ENCODE results near the gene PLCB1. TPM values are rescaled to one million over a fixed set of nuclear protein-coding genes. Genes with fewer than 3 reads are reported as not detected.

The PLCB1 gene
- total RNA-seq, 1 donor = 13.4 TPM

- no peak overlapping the region for H3K4me3 ChIP-seq (ENCODE audit: insufficient read depth, low read length)
Observed at GRCh38 chr20:8646033-8646441, 514.0 kb downstream of the PLCB1 start.

GRCh38 chr20:8646716-8647115 is 514.6 kb downstream of the PLCB1 start:
- no peak for TF ChIP-seq CTCF (IDR thresholded peaks at IDR 0.05; ENCODE audit: extremely low read depth, low read depth, low read length)
- no peak overlapping the region for H2AFZ ChIP-seq (ENCODE audit: low read length)
- no peak overlapping the region for H3K4me3 ChIP-seq (ENCODE audit: insufficient read depth, low read length)
- no peaks in the 10 kb centered on the region for H3K27me3 ChIP-seq (ENCODE audit: insufficient read depth, low read length)
- peaks cover 27% of the 10 kb centered on the region for H3K4me1 ChIP-seq (ENCODE audit: insufficient read depth, low read length)
- H3K9me3 ChIP-seq (ENCODE audit: low read depth, low read length) = no peaks in the 10 kb centered on the region
- H3K4me2 ChIP-seq (ENCODE audit: insufficient read depth, low read length) = peak overlapping the region; percentile 51
- H3K36me3 ChIP-seq (ENCODE audit: insufficient read depth, low read length) = no peaks in the 10 kb centered on the region
- H3K27ac ChIP-seq (ENCODE audit: low read depth, low read length) = peak overlapping the region; percentile 52
- H3K79me2 ChIP-seq (ENCODE audit: insufficient read depth, low read length) = no peaks in the 10 kb centered on the region
- no peaks in the 10 kb centered on the region for H4K20me1 ChIP-seq (ENCODE audit: insufficient read depth, low read length)
- DNase-seq (ENCODE audit: insufficient read length, low spot score, missing footprints) = no peak

More at GRCh38 chr20:8646033-8646441, 514.0 kb downstream of the PLCB1 start:
- no peak for TF ChIP-seq CTCF (IDR thresholded peaks at IDR 0.05; ENCODE audit: extremely low read depth, low read depth, low read length)
- peaks cover 27% of the 10 kb centered on the region for H3K4me1 ChIP-seq (ENCODE audit: insufficient read depth, low read length)
- no peaks in the 10 kb centered on the region for H3K9me3 ChIP-seq (ENCODE audit: low read depth, low read length)
- H2AFZ ChIP-seq (ENCODE audit: low read length) = no peak overlapping the region
- peak overlapping the region; percentile 52 for H3K27ac ChIP-seq (ENCODE audit: low read depth, low read length)
- no peaks in the 10 kb centered on the region for H3K79me2 ChIP-seq (ENCODE audit: insufficient read depth, low read length)
- DNase-seq (ENCODE audit: insufficient read length, low spot score, missing footprints) = peak; percentile 80
- H3K36me3 ChIP-seq (ENCODE audit: insufficient read depth, low read length) = no peaks in the 10 kb centered on the region
- no peaks in the 10 kb centered on the region for H3K27me3 ChIP-seq (ENCODE audit: insufficient read depth, low read length)
- no peaks in the 10 kb centered on the region for H4K20me1 ChIP-seq (ENCODE audit: insufficient read depth, low read length)
- peak overlapping the region; percentile 51 for H3K4me2 ChIP-seq (ENCODE audit: insufficient read depth, low read length)

DNA sequence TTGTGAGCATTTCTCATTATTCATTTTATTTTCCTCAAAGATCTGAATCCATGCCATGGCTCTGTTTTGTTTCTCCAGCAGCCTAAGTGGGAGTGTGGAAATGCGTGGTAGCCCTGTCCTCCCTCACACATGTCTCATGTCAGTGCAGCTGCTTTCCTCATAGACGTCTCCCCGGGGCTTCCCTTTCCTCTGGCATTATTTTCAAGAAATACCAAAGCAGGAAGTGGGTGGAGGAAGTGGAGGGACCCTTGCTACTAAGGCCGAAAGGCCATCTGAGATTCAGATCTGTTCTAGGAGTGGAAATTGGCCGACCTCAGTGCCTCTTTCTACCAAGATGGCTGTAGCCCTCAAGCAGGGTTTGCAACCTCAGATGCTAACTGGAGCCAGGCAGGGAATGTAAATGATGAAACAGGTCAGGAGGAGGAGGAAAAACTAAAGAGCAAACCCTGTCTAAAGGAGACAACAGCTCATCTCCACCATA is 515.9 kb downstream of the PLCB1 start:
- no peak for DNase-seq (ENCODE audit: insufficient read length, low spot score, missing footprints)
- H3K4me3 ChIP-seq (ENCODE audit: insufficient read depth, low read length) = no peak overlapping the region
- no peak overlapping the region for H3K4me2 ChIP-seq (ENCODE audit: insufficient read depth, low read length)
- H3K27me3 ChIP-seq (ENCODE audit: insufficient read depth, low read length) = no peaks in the 10 kb centered on the region
- no peaks in the 10 kb centered on the region for H3K9me3 ChIP-seq (ENCODE audit: low read depth, low read length)
- no peaks in the 10 kb centered on the region for H3K36me3 ChIP-seq (ENCODE audit: insufficient read depth, low read length)
- no peaks in the 10 kb centered on the region for H4K20me1 ChIP-seq (ENCODE audit: insufficient read depth, low read length)
- H3K79me2 ChIP-seq (ENCODE audit: insufficient read depth, low read length) = no peaks in the 10 kb centered on the region
- peaks cover 27% of the 10 kb centered on the region for H3K4me1 ChIP-seq (ENCODE audit: insufficient read depth, low read length)
- no peak overlapping the region for H3K27ac ChIP-seq (ENCODE audit: low read depth, low read length)
- peak overlapping the region; percentile 39 for H2AFZ ChIP-seq (ENCODE audit: low read length)
- TF ChIP-seq CTCF (IDR thresholded peaks at IDR 0.05; ENCODE audit: extremely low read depth, low read depth, low read length) = no peak

- Histone ChIP-seq H3K27ac (ENCODE audit: low read depth, low read length) (no peak overlapping the region), H3K27me3 (ENCODE audit: insufficient read depth, low read length) (no peaks in the 10 kb centered on the region), H3K4me2 (ENCODE audit: insufficient read depth, low read length) (no peak overlapping the region), H3K79me2 (ENCODE audit: insufficient read depth, low read length) (no peaks in the 10 kb centered on the region), H3K9me3 (ENCODE audit: low read depth, low read length) (no peaks in the 10 kb centered on the region), H3K4me1 (ENCODE audit: insufficient read depth, low read length) (peaks cover 27% of the 10 kb centered on the region), H3K4me3 (ENCODE audit: insufficient read depth, low read length) (no peak overlapping the region), H2AFZ (ENCODE audit: low read length) (no peak overlapping the region), H4K20me1 (ENCODE audit: insufficient read depth, low read length) (no peaks in the 10 kb centered on the region), H3K36me3 (ENCODE audit: insufficient read depth, low read length) (no peaks in the 10 kb centered on the region)
- DNase-seq (ENCODE audit: insufficient read length, low spot score, missing footprints) = no peak
- TF ChIP-seq CTCF (IDR thresholded peaks at IDR 0.05; ENCODE audit: extremely low read depth, low read depth, low read length) = no peak
Observed at GRCh38 chr20:8648466-8648865, 516.4 kb downstream of the PLCB1 start.
